ENCODE measurements around the gene CTDSPL. TPM values are rescaled to one million over a fixed set of nuclear protein-coding genes. Genes with fewer than 3 reads are reported as not detected.

CTDSPL gene
- total RNA-seq, 1 donor from 2014 or later: 71.2 TPM

DNA sequence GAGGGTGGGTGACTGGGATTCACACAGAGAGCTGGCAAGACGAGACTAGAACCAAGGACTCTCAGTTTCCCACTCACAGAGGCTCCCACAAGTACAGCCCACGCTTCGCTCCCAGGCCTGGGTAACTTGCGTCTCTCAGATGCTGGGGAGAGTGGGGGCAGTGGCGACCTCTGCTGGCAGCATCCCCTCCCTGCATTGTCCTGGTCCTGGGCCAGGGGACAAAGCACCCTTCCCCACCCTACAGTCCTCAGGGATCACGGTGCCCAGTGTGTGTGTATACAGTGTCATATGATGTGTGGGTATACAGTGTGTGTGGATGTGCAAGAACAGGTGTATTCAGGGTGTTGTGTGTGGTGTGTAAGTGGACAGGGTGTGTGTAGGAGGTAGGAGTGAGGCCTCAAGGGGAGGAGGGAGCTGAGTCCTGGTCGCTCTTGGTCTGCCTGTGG lies 141.7 kb downstream of the CTDSPL start:
- DNase-seq (ENCODE audit: low spot score) (peak; percentile 88), ATAC-seq (peak; percentile 53)
- intact Hi-C loops (cut with DNase I): no loop called here

DNA sequence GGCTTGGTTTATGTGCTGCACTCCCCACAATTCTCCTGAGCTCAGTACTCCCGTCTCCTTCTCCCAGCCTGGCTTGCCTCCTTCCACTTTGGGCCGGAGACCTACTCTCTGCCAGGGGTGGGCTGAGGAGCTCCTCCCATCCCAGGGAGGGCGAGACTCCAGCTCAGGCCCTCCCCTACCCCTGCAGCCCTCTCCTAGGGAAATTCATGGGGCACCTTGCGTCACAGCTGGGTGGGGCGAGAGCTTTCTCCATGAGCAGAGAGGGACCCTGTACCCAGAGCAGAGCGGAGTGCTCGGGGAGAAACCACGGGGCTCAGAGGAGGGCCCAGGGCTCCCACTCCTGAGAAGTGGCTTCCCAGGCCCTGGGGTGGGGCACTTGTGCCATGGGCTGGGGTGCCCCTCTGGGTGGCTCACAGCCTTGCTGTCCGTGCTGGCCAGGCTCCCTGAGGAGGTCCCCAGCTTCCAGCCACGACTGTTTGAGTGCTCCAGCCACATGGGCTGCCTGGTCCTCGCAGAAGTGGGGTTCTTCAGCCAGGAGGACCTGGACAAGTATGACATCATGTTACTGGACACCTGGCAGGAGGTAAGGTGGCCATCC lies 142.2 kb downstream of the CTDSPL start:
- intact Hi-C loops (cut with DNase I): no loop called here
- DNase-seq (ENCODE audit: low spot score) (no peak), ATAC-seq (peak; percentile 2)

DNA sequence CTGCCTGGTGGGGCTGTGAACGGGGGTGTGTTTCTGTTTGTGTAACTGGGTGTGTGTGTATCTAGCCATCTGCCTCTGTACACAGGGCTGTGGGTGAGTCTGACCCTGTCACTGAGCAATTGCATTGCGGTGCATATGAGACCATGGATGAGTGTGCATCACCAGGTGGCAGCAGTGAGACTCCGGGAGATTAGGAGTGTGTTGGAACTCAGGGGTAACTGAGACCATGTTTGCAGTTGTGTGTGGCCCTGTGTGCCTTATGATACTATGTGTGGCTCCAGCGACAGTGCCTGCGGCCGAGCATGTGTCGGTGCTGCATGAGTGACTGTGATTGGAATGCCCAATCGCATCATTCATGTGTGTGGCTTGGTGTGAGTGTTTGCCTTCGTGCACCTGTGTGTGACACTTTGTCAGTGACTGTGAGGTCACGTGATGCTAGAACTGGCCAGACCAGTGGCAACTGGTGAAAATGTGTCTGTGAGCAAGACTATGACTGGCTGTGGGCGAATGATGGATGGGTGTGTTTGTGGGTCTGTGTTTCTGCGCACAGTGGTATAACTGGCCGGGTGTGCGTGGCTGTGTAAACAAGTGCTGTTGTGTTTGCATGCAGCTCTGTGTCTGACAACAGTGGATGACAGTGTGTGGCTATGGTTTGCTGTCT lies 142.9 kb downstream of the CTDSPL start:
- DNase-seq (ENCODE audit: low spot score) (peak; percentile 91), ATAC-seq (peak; percentile 77)
- intact Hi-C loops (cut with DNase I): no loop called here

DNA sequence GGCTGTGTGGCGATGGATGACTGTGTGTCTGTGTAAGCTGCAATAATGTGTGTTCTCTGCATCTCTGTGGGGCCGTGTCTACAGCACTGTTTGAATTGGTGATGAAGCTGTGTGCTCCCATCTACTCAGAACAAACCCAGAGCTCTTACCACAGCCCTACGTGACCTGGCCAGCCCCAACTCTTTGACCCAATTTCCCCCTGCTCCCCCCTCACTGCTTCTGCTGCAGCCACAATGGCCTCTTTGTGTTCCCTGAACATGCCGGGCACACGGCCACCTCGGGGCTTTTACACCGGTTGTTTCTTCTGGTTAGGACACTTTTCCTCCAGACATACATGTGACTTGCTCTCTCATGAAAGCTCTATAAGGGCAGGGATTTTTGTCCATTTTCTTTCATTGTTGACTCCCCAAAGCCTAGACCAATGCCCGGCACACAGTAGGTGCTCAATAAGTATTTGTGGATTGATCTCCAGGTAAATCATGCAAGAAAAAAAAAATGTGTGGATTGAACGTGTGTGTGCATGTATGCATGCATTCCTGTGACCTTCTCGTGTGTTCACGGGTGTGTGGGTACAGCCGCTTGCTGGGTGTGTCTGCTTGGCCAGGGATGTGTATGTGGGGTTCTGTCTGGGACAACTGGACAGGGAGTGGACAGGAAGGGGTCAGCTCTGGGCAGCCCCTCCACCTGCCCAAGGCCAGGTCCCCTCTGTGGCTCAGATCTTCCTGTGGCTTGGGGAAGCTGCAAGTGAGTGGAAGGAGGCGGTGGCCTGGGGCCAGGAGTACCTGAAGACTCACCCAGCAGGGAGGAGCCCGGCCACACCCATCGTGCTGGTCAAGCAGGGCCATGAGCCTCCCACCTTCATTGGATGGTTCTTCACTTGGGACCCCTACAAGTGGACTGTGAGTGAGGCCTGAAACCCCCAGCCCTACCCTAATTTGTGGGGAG lies 143.7 kb downstream of the CTDSPL start:
- intact Hi-C loops (cut with DNase I): no loop called here
- ATAC-seq (peak; percentile 81), DNase-seq (ENCODE audit: low spot score) (peak; percentile 85)

DNA sequence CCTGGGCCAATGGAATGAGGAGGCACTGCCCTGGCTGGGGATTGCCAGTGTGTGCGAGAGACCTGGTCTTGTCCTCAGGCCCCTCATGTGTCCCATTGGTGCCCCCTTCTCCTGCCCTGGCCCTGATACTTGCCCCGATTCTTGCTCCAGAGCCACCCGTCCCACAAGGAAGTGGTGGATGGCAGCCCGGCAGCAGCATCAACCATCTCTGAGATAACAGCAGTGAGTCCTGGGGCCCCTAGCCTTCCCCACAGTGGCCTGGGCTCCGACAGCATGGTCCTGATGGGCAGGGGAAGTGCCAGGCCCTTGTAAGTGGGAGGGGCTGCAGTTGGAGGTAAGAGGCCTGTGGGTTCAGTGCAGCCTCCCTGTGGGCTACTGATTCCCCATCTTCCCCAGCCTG lies 144.4 kb downstream of the CTDSPL start:
- ATAC-seq: no peak
- no peak for DNase-seq (ENCODE audit: low spot score)
- intact Hi-C loops (cut with DNase I): no loop called here

DNA sequence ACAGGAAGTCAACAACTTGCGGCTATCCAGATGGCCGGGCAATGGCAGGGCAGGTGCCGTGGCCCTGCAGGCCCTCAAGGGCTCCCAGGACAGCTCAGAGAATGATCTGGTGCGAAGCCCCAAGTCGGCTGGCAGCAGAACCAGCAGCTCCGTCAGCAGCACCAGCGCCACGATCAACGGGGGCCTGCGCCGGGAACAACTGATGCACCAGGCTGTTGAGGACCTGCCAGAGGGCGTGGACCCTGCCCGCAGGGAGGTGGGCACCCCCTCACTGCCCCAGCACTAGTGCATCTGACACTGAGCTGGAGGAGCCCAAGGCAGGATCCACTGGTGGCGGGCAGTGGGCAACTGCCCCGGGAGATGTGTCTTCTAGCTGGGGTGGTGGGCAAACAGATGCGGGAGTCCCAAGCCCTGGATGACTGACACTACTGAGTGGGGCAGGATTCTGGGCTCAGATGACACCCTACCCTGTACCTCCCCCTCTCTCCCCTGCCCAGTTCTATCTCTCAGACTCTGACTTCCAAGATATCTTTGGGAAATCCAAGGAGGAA lies 144.8 kb downstream of the CTDSPL start:
- no peak for ATAC-seq
- DNase-seq (ENCODE audit: low spot score): no peak
- intact Hi-C loops (cut with DNase I): no loop called here

DNA sequence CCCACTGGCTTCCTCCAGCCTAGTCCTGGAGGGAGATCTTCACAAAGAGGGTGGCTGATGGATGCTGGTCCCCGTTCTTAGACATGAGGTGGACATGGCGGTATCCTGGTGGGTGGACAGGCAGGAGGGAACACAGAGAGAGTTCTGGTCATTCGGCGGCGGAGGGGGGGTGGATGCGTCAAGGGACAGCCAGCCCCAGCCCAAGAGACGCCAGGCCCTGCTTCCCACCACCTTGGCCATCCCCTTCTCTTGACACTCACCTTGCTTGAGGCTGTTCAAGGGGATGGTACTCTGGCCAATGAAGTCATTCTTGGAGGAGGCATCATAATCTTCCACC lies 146.0 kb downstream of the CTDSPL start:
- intact Hi-C loops (cut with DNase I): no loop called here
- DNase-seq (ENCODE audit: low spot score) (no peak), ATAC-seq (no peak)

DNA sequence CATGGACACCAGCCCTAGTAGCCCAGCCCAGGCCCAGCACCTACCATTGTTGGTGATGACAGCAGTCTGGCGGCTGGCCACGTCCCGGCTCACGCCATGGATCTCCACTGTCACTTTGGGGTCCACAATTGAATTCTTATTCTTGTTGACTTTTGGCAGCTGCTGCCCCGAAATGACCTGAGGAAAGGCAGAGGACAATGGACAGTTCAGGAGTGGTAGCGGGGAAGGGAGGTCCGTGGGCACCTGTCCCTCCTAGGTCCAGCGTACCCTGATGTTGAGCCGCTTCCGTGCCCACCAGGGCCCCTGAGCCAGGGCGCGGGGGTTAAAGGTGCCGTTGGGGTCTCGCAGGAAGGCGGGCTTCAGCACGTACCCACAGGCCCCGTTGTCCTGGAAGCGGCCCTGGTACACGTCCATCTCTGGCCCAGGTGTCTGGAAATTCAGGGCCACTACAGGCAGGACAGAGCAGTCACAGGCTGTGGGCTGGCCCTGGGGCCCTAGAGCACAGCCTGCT lies 146.6 kb downstream of the CTDSPL start:
- no peak for DNase-seq (ENCODE audit: low spot score)
- no peak for ATAC-seq
- intact Hi-C loops (cut with DNase I): no loop called here

- intact Hi-C loops (cut with DNase I): no loop called here
Observed at GRCh38 chr3:38008971-38009580, 147.4 kb downstream of the CTDSPL start.

DNA sequence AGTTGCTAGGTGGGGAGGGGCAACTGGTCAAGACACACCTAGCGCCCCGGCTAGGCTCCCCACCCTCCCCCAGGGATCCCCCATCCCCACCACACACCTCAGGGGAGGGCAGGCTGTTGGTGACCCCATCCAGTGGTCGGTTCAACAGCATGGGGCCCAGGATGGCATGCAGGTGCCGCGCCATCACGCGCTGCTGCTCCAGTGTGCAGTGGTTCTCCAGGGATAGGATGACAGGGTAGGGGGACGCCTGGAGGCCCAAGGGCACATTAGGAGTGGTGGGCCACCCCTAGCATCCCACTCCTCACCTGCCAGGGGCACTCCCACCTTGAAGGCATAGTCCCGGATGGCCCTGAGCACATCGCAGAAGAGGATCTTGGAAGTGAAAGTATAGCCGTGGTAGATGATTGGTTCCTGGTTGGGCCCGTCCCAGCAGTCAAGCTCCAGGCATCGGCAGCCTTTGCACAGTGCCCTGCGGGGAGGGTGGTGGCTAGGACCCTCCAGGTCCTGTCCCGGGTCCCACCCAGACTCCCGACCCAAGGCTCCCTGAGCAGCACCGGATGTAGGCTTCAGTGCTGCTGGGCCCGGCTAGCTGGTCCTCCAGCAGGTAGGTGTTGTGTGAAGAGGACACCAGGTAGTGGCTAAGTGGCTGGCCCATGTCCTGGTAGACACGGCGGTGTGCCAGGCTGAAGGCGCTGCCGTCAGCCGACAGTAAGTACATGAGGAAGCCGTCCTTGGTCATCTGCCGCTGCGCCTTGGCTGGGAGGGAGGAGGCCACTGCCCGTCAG lies 148.3 kb downstream of the CTDSPL start:
- no peak for DNase-seq (ENCODE audit: low spot score)
- intact Hi-C loops (cut with DNase I): no loop called here
- ATAC-seq: no peak

More at GRCh38 chr3:38008971-38009580, 147.4 kb downstream of the CTDSPL start:
- no peak for DNase-seq (ENCODE audit: low spot score)
- ATAC-seq: no peak

- DNase-seq (ENCODE audit: low spot score) (no peak), ATAC-seq (no peak)
- intact Hi-C loops (cut with DNase I): no loop called here
Observed at GRCh38 chr3:38011111-38011510, 149.4 kb downstream of the CTDSPL start.

GRCh38 chr3:38015485-38015884 lies 153.8 kb downstream of the CTDSPL start:
- DNase-seq (ENCODE audit: low spot score): no peak
- intact Hi-C loops (cut with DNase I): no loop called here
- ATAC-seq: no peak

DNA sequence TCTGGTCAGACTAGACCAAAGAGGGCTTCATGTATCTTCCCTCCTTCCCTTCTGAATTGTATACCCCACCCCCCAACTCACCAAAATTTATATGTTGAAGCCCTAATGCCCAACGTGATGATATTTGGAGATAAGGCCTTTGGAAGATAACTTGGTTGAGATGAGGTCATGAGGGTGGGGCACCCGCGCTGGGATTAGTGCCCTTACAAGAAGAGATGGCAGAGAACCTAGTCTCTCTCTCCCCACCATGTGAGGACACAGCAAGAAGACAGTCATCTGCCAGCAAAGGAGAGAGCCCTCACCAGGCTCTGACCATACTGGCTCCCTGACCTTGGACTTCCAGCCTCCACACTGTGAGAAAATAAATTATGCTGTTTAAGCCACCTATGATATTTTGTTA lies 154.3 kb downstream of the CTDSPL start:
- intact Hi-C loops (cut with DNase I): no loop called here
- no peak for ATAC-seq
- DNase-seq (ENCODE audit: low spot score): peak; percentile 19

DNA sequence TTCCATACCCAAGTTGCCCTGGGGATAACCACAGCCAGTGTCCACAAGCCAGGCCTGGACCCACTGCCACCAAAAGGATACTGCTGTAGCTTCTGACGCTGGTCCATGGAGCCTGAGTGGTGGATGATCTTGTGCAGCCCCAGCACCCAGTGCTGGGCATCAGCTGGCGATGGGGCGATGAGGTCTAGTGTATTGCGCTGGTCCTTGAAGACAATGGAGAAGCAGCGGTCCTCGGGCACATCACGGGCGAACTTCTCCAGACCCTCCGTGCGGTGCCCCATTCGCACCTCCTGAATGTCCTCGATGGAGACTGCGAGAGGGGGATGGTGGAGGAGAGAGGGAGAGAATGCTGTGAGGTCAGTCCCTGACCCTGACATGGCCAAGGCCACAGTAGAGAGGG lies 154.7 kb downstream of the CTDSPL start:
- intact Hi-C loops (cut with DNase I): no loop called here
- no peak for ATAC-seq
- peak; percentile 51 for DNase-seq (ENCODE audit: low spot score)

DNA sequence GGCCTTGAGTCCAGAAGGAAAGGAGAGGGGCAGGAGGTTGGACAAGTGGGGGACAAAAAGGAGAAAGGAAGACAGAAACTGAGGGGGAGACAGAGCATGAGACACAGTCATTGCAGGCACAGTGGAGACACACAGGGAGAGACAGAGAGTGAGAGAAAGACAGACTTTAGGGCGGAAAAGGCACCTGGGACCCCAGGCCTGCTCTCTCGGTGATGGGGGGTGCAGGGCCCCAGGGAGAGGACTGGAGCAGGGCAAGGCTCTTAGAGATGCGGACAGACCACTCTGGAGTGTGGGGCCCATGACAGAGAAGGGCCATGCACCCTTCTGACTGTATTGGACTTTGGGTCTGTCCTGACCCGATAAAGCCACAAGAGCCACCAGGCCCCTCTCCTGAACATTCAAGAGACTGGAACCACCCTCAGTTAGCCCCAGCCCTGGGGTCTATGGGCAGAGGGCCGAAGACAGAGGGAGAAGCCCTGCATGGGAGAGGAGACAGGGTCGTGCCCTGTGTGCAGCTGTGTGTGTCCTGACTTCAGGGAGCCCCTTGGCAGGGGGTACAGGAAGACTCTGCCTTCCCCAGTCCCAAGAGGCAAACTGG lies 155.3 kb downstream of the CTDSPL start:
- intact Hi-C loops (cut with DNase I): no loop called here
- ATAC-seq: no peak
- no peak for DNase-seq (ENCODE audit: low spot score)

DNA sequence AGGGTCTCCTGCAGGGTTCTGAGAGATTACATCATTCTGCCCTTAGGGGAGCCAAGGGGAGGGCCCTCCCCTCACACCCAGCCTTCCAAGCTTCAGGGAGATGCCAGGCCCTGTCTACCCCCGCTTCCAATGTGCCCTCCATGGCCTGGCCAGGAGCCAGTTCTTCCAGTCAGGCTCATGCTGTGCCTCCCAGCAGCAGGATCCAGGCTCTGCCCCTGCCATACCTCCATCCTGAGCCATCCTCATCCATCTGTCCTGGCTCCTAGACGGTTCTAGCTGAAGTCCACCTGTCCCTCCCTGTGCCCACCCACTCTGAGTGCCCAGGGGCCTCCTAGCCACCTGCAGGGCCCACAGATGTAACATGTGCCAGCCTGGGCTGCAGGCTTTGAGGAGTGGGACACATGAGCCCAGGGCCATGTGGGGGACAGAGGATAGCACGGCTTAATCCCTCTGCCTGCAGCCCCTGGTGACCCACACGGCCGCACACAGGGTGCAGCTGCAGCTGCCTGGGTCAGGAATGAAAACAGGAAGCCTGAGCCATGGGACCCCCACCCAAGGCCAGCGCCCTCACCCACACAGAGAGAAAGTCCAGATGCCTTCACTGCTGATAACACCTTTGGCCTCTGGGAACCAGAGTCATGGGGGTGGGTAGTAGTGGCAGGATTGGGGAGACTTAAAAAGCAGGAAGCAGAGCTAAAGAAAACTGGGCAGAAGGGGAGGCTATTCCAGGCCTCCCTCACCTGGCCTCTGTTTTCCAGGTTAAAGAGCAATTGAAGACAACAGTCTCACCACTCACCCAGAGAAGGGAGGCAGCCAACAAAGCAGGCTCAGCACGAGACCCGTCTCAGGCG lies 156.0 kb downstream of the CTDSPL start:
- ATAC-seq: no peak

More for the DNA sequence above, 156.0 kb downstream of the CTDSPL start:
- intact Hi-C loops (cut with DNase I): no loop called here
- DNase-seq (ENCODE audit: low spot score): peak; percentile 46

Measured in sciatic nerve (tissue), 2 donors.